ENCODE results near the gene TUBA4A.

GRCh38 chr2:219271021-219271420 lies 17.3 kb upstream of the TUBA4A start:
- no peak for TF ChIP-seq POLR2A (IDR thresholded peaks at IDR 0.05)
- no peak for TF ChIP-seq POLR2AphosphoS5 (IDR thresholded peaks at IDR 0.05; ENCODE audit: insufficient read depth in 1 of 2, low read depth in 1 of 2)

Measured in vagina (tissue), 2 donors.